GM10266 (cell line): Measurements from ENCODE around the gene BAIAP2L2.

Source experiments
- DNase-seq: peaks from one replicate; pipeline ENCODE4 v3.0.0; 2012; ENCODE audit errors: extremely low spot score
- CTCF ChIP-seq: IDR thresholded peaks from 2 replicates; pipeline ENCODE4 v1.5.1; 2012; ENCODE audit warnings: mild to moderate bottlenecking, low read depth; ENCODE audit not compliant: control insufficient read depth, insufficient read depth; ENCODE audit errors: missing control alignments

BAIAP2L2 gene

GRCh38 chr22:38077595-38077994 is 32.9 kb downstream of the BAIAP2L2 start:
- no peak for TF ChIP-seq CTCF
- DNase-seq: no peak

- no peak for DNase-seq
- TF ChIP-seq CTCF: no peak
These were observed 33.4 kb downstream of the BAIAP2L2 start for GRCh38 chr22:38077096-38077495.

GRCh38 chr22:38075961-38076360 is 34.5 kb downstream of the BAIAP2L2 start:
- DNase-seq: no peak
- no peak for TF ChIP-seq CTCF

- DNase-seq: no peak
- no peak for TF ChIP-seq CTCF
These were observed 35.2 kb downstream of the BAIAP2L2 start for GRCh38 chr22:38075105-38075825.

- TF ChIP-seq CTCF: no peak
- DNase-seq: no peak
These were observed 36.0 kb downstream of the BAIAP2L2 start for GRCh38 chr22:38074181-38075104.

- DNase-seq: no peak
- TF ChIP-seq CTCF: no peak
These were observed 37.0 kb downstream of the BAIAP2L2 start for GRCh38 chr22:38073150-38074130.
